IPS-18c (cell line): Measurements from ENCODE around the gene C5.
"Not testable (repeated sequence)": the region's sequence is repeated elsewhere in the genome, so short reads cannot be mapped to it uniquely, and the experiment has no call there.

Experiments
- H3K4me3 ChIP-seq: 2 replicates; pipeline ENCODE4 v1.7.0; 2013; ENCODE audit warnings: low read depth, mild to moderate bottlenecking, low read length, moderate library complexity; ENCODE audit not compliant: insufficient read depth
- H3K9me3 ChIP-seq: one replicate; pipeline ENCODE4 v1.6.1; 2013; ENCODE audit warnings: mild to moderate bottlenecking, low read length, moderate library complexity; ENCODE audit not compliant: control insufficient read depth, insufficient read depth

Gene C5

GRCh38 chr9:121059513-121059912 lies 9.4 kb upstream of the C5 start:
- Histone ChIP-seq H3K9me3 (no peaks in the 10 kb centered on the region), H3K4me3 (no peak overlapping the region)

DNA sequence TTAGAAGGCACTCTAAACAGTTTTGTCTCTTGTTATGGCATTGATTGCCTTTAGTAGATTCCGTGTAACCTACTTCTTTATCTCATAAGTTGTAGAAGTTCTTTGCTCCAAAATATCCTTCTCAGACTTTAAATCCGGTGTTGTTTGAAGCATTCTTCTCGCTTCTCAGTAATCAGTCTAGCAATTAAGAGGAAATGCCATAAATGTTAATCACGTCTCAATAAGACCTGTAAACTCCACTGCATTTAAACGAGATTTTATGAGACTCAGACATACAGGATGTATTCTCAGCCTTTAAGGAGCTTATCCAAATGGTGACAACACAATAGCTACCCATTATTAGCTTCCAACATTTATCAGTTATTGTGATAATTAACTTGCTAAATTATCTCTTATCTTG lies 7.7 kb upstream of the C5 start:
- H3K4me3 ChIP-seq: no peak overlapping the region
- H3K9me3 ChIP-seq: no peaks in the 10 kb centered on the region

- Histone ChIP-seq H3K4me3 (no peak overlapping the region), H3K9me3 (no peaks in the 10 kb centered on the region)
Observed at GRCh38 chr9:121055642-121056143, 5.6 kb upstream of the C5 start.

DNA sequence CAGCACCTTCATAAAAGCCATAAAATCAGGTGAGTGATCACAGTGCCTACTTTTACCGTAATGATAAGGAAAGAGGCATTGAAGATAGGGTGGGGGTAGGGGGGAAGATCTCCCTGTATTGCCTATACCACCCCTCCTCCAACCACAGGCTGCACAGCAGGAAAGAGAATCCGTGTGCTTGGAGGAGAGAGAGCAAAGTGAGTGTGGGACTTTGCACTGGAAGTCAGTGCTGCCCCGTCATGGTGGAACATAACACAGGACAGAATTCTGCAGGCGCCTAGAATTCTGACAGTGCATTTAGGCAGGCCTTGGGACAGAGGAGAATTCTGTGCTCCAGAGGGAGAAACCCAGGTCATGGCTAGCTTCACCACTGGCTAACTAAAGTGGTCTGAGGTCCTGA lies 3.5 kb upstream of the C5 start:
- no peaks in the 10 kb centered on the region for H3K9me3 ChIP-seq
- no peak overlapping the region for H3K4me3 ChIP-seq

- Histone ChIP-seq H3K4me3 (no peak overlapping the region), H3K9me3 (no peaks in the 10 kb centered on the region)
Observed at GRCh38 chr9:121048618-121049017, 1.5 kb downstream of the C5 start.

GRCh38 chr9:121048175-121048574 lies 1.9 kb downstream of the C5 start:
- no peak overlapping the region for H3K4me3 ChIP-seq
- H3K9me3 ChIP-seq: no peaks in the 10 kb centered on the region

DNA sequence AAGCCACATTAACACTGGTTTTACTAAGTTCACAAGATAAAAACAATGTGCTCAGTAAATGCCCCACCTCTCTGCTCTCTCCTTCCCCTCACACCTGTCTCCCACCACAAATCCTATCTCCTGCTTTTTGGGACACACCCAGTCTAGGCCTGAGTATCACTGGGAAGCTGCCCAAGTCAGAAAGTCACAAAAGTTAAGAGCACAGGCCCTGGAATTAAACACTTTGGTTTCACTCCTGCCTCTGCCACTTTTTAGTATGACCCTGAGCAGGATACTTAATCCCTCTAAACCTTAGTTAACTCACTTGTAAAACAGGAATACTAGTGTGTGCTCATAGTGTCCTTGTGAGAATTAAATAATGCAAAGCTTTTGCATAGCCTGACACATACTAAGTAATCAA lies 11.3 kb downstream of the C5 start:
- no peaks in the 10 kb centered on the region for H3K9me3 ChIP-seq

GRCh38 chr9:121038362-121038761 lies 11.7 kb downstream of the C5 start:
- no peaks in the 10 kb centered on the region for H3K9me3 ChIP-seq
- no peak overlapping the region for H3K4me3 ChIP-seq

More for the DNA sequence above, 11.3 kb downstream of the C5 start:
- H3K4me3 ChIP-seq: no peak overlapping the region

DNA sequence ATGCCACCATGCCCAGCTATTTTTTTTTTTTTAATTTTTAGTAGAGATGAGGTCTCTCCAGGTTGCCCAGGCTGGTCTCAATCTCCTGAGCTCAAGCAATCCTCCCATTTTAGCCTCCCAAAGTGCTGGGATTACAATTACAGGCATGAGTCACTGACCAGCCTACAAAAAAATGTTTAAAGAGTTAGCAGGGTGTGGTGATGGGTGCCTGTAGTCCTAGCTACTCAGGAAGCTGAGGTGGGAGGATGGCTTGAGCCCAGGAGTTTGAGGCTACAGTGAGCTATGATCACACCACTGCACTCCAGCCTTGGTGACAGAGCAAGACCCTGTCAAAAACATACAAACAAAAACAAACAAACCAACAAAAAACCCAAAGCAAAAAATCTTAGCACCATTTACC lies 14.4 kb downstream of the C5 start:
- H3K4me3 ChIP-seq, H3K9me3 ChIP-seq: not testable (repeated sequence)

DNA sequence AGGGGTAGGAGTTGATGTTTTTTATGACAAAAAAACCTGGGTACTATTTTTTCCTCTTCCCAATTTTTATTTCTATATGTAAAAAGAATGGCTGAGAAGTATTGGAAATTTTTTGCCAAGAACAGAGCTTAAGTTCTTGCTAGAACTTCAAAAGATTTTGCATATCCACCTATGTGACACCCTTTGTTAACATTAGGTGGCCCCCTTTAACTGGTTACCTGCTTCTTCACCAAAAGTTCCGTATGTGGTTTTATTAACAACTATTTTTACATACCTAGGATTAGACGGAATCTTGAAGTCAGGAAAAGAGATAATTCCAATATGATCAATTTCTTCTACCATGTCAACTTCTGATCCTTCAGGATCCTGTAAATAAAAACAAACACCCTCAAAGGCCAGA lies 15.5 kb downstream of the C5 start:
- Histone ChIP-seq H3K4me3 (no peak overlapping the region), H3K9me3 (no peaks in the 10 kb centered on the region)

DNA sequence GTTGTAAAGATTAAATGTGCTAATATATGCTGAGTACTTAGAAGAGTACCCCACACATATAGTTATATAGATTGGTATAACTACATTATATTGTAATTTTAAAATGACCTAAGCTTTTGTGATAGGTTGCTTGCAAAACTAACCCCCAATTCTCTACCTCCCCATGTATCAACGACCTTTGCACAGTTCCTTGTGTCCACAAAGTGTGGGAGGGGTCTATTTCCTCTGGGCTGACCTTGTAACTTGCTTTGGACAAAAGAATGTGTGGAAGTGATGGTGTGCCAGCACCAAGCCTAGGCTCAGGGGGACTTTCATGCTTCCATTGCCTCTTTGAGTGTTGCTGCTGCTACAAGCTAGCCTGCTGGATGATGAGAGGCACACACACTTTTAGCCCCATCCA lies 20.6 kb downstream of the C5 start:
- no peaks in the 10 kb centered on the region for H3K9me3 ChIP-seq

GRCh38 chr9:121028285-121028684 lies 21.8 kb downstream of the C5 start:
- not testable (repeated sequence) for H3K4me3 ChIP-seq, H3K9me3 ChIP-seq

More for the DNA sequence above, 20.6 kb downstream of the C5 start:
- no peak overlapping the region for H3K4me3 ChIP-seq

GRCh38 chr9:121026768-121027167 lies 23.3 kb downstream of the C5 start:
- no peak overlapping the region for H3K4me3 ChIP-seq

GRCh38 chr9:121026260-121026691 lies 23.8 kb downstream of the C5 start:
- Histone ChIP-seq H3K4me3 (no peak overlapping the region), H3K9me3 (no peaks in the 10 kb centered on the region)

More at GRCh38 chr9:121026768-121027167, 23.3 kb downstream of the C5 start:
- H3K9me3 ChIP-seq: no peaks in the 10 kb centered on the region

GRCh38 chr9:121024237-121024636 lies 25.8 kb downstream of the C5 start:
- no peaks in the 10 kb centered on the region for H3K9me3 ChIP-seq

DNA sequence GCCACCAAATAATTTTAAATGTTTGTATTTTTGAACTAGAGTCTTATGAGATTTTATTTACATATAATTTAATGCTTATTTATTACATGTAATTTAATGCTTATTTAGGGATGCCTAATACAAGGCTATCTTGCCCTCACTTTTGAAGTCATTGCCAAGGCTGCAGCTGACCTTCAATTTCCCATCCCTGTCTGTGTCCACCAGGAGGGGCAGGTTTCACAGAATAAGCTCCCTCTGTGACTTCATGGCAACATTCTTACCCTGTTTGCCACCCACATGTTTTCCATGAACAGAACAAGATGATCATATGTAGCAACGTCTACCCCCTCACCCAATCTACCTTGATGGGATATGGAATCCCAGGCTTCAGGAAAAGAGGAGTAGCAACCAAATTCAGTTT lies 27.0 kb downstream of the C5 start:
- H3K4me3 ChIP-seq: no peak overlapping the region
- H3K9me3 ChIP-seq: no peaks in the 10 kb centered on the region

More at GRCh38 chr9:121024237-121024636, 25.8 kb downstream of the C5 start:
- H3K4me3 ChIP-seq: no peak overlapping the region

- no peak overlapping the region for H3K4me3 ChIP-seq
- H3K9me3 ChIP-seq: no peaks in the 10 kb centered on the region
Observed at GRCh38 chr9:121021301-121021700, 28.8 kb downstream of the C5 start.

DNA sequence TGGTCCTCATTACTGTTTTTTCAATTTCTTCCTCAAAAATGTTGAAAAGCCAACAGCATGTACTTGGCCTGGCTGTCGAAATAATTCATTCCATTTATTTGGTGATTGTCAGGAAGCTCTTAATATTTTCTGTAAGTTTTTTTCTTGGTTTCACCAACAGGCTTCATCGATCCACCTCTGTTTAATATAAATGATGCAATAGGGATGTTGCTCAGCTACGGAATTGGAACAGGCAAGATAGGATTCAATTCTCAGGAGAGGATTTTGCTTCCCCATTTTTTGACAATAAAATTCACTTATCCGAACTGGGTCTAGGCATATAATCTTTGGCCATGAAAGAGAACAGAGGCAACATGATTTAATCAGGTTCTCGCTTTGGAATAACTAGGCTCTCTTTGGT lies 30.8 kb downstream of the C5 start:
- Histone ChIP-seq H3K4me3 (no peak overlapping the region), H3K9me3 (no peaks in the 10 kb centered on the region)

GRCh38 chr9:121013911-121014310 lies 36.2 kb downstream of the C5 start:
- no peak overlapping the region for H3K4me3 ChIP-seq
- H3K9me3 ChIP-seq: no peaks in the 10 kb centered on the region
